Measurements from ENCODE around the gene MUC5AC. TPM values are rescaled to one million over a fixed set of nuclear protein-coding genes. Genes with fewer than 3 reads are reported as not detected.
A peak's percentile ranks its signal among the peaks of the same experiment; 100 is the strongest.

The MUC5AC gene
- total and polyA plus RNA-seq, 12 donors: under 0.01 TPM; not detected in 9

- no peaks in the 10 kb centered on the region for H3K4me1 ChIP-seq (replicated peaks in 1 of 2)
- peak in 1 of 7 donors; percentile 7 for DNase-seq
- H3K27me3 ChIP-seq: no peaks in the 10 kb centered on the region
- H3K9me3 ChIP-seq (replicated peaks in 1 of 3): no peaks in the 10 kb centered on the region
- no peak overlapping the region for H3K4me3 ChIP-seq
- no peak for TF ChIP-seq POLR2A (IDR thresholded peaks at IDR 0.05)
- no peak overlapping the region for H3K27ac ChIP-seq
- WGBS, 4 donors: 69 to 81% (median 76%) methylated on average over 17 to 45 of the region's 45 CpGs
- intact Hi-C loops (cut with DNase I): no loop called here
- H3K36me3 ChIP-seq (replicated peaks in 1 of 2): no peaks in the 10 kb centered on the region
Measured at GRCh38 chr11:1230456-1231395, 73.0 kb downstream of the MUC5AC start.

GRCh38 chr11:1231396-1232020 lies 73.8 kb downstream of the MUC5AC start:
- intact Hi-C loops (cut with DNase I): no loop called here
- Histone ChIP-seq H3K27me3 (no peaks in the 10 kb centered on the region), H3K27ac (no peak overlapping the region), H3K4me1 (replicated peaks in 1 of 2) (no peaks in the 10 kb centered on the region), H3K4me3 (no peak overlapping the region), H3K9me3 (replicated peaks in 1 of 3) (no peaks in the 10 kb centered on the region), H3K36me3 (replicated peaks in 1 of 2) (no peaks in the 10 kb centered on the region)
- WGBS, 4 donors: 43 to 76% (median 65%) methylated on average over 8 to 22 of the region's 22 CpGs
- DNase-seq: peak in 1 of 7 donors; percentile 7
- TF ChIP-seq POLR2A (IDR thresholded peaks at IDR 0.05) (no peak), CTCF (IDR thresholded peaks at IDR 0.05) (no peak)

GRCh38 chr11:1232021-1232882 lies 74.5 kb downstream of the MUC5AC start:
- H3K36me3 ChIP-seq (replicated peaks in 1 of 2): no peaks in the 10 kb centered on the region
- WGBS, 4 donors: 69 to 79% (median 77%) methylated on average over 16 to 46 of the region's 46 CpGs
- TF ChIP-seq POLR2A (IDR thresholded peaks at IDR 0.05): no peak
- no peak for TF ChIP-seq CTCF (IDR thresholded peaks at IDR 0.05)
- peak in 1 of 7 donors; percentile 5 for DNase-seq
- H3K9me3 ChIP-seq (replicated peaks in 1 of 3): no peaks in the 10 kb centered on the region
- no peak overlapping the region for H3K27ac ChIP-seq
- H3K27me3 ChIP-seq: no peaks in the 10 kb centered on the region
- H3K4me1 ChIP-seq (replicated peaks in 1 of 2): no peaks in the 10 kb centered on the region
- intact Hi-C loops (cut with DNase I): no loop called here
- no peak overlapping the region for H3K4me3 ChIP-seq

- H3K4me3 ChIP-seq: no peak overlapping the region
- intact Hi-C loops (cut with DNase I): no loop called here
- DNase-seq: peak in 1 of 7 donors; percentile 3
- H3K4me1 ChIP-seq (replicated peaks in 1 of 2): no peaks in the 10 kb centered on the region
- TF ChIP-seq POLR2A (IDR thresholded peaks at IDR 0.05): no peak
- no peak for TF ChIP-seq CTCF (IDR thresholded peaks at IDR 0.05)
- no peak overlapping the region for H3K27ac ChIP-seq
- 70 to 76% (median 74%) methylated on average over 8 to 30 of the region's 30 CpGs for WGBS, 4 donors
- no peaks in the 10 kb centered on the region for H3K36me3 ChIP-seq (replicated peaks in 1 of 2)
- H3K9me3 ChIP-seq (replicated peaks in 1 of 3): no peaks in the 10 kb centered on the region
- H3K27me3 ChIP-seq: no peaks in the 10 kb centered on the region
Measured at GRCh38 chr11:1232883-1233321, 75.1 kb downstream of the MUC5AC start.

Measured in adrenal gland (tissue), 12 donors.